DND-41 (cell line): Measurements from ENCODE around the gene QRICH1.

Experiments used
- ATAC-seq: fragments of 200-7000 bp; cut with Tn5 transposase; 3 replicates; pipeline ENCODE4 v1.9.1; 2021; ENCODE audit warnings: low read depth; ENCODE audit not compliant: insufficient read depth
- DNase-seq: peaks from one replicate; pipeline ENCODE4 v3.0.0-alpha.2; 2020
- H2AFZ ChIP-seq: 2 replicates; pipeline ENCODE4 v1.6.0; 2012; ENCODE audit warnings: low read depth, low read length
- H3K27ac ChIP-seq: 2 replicates; pipeline ENCODE4 v1.5.1; 2012; ENCODE audit warnings: low read length, inconsistent platforms
- H3K27me3 ChIP-seq: fragments of 200-600 bp; sonication (generic); 2 replicates; pipeline ENCODE4 v1.6.0; 2012; ENCODE audit warnings: low read length, mild to moderate bottlenecking, inconsistent platforms; ENCODE audit not compliant: insufficient read depth, poor library complexity
- H3K36me3 ChIP-seq: 2 replicates; pipeline ENCODE4 v1.5.1; 2012; ENCODE audit warnings: low read length, inconsistent platforms; ENCODE audit not compliant: insufficient read depth
- H3K4me1 ChIP-seq: 2 replicates; pipeline ENCODE4 v1.5.1; 2012; ENCODE audit warnings: mild to moderate bottlenecking, low read length; ENCODE audit not compliant: insufficient read depth
- H3K4me2 ChIP-seq: 2 replicates; pipeline ENCODE4 v1.6.0; 2012; ENCODE audit warnings: mild to moderate bottlenecking, moderate library complexity, low read length, inconsistent platforms; ENCODE audit not compliant: insufficient read depth
- H3K4me3 ChIP-seq, 2 experiments: fragments of 200-600 bp in 1 of 2; shearing (Covaris generic) in 1 of 2; 2 replicates each; pipeline ENCODE4 v1.5.1; 2012 to 2016; ENCODE audit warnings: inconsistent platforms in 2 of 2, low read length in 2 of 2, mild to moderate bottlenecking in 2 of 2, low read depth in 1 of 2, moderate library complexity in 1 of 2
- H3K79me2 ChIP-seq: 2 replicates; pipeline ENCODE4 v1.6.0; 2012; ENCODE audit warnings: low read length, inconsistent platforms; ENCODE audit not compliant: insufficient read depth
- H3K9ac ChIP-seq: 2 replicates; pipeline ENCODE4 v1.6.0; 2012; ENCODE audit warnings: low read depth, mild to moderate bottlenecking, inconsistent platforms, low read length, moderate library complexity
- H3K9me3 ChIP-seq: 2 replicates; pipeline ENCODE4 v1.5.1; 2012; ENCODE audit warnings: low read length, moderate library complexity, mild to moderate bottlenecking, inconsistent platforms; ENCODE audit not compliant: insufficient read depth, severe bottlenecking
- H4K20me1 ChIP-seq: 2 replicates; pipeline ENCODE4 v1.6.0; 2012; ENCODE audit warnings: low read length; ENCODE audit not compliant: insufficient read depth
- EZH2 ChIP-seq: IDR thresholded peaks from 3 replicates; pipeline ENCODE4 v1.6.1; 2012; ENCODE audit warnings: borderline replicate concordance, low read depth, mild to moderate bottlenecking, moderate library complexity, low read length, inconsistent platforms; ENCODE audit not compliant: severe bottlenecking
- TF ChIP-seq, protein P1 (sequence below): IDR thresholded peaks from 2 replicates; pipeline ENCODE4 v1.5.1; 2012; ENCODE audit warnings: borderline replicate concordance, low read length, moderate library complexity, mild to moderate bottlenecking; ENCODE audit not compliant: poor library complexity, severe bottlenecking; ENCODE audit errors: extremely low read depth

The QRICH1 gene

DNA sequence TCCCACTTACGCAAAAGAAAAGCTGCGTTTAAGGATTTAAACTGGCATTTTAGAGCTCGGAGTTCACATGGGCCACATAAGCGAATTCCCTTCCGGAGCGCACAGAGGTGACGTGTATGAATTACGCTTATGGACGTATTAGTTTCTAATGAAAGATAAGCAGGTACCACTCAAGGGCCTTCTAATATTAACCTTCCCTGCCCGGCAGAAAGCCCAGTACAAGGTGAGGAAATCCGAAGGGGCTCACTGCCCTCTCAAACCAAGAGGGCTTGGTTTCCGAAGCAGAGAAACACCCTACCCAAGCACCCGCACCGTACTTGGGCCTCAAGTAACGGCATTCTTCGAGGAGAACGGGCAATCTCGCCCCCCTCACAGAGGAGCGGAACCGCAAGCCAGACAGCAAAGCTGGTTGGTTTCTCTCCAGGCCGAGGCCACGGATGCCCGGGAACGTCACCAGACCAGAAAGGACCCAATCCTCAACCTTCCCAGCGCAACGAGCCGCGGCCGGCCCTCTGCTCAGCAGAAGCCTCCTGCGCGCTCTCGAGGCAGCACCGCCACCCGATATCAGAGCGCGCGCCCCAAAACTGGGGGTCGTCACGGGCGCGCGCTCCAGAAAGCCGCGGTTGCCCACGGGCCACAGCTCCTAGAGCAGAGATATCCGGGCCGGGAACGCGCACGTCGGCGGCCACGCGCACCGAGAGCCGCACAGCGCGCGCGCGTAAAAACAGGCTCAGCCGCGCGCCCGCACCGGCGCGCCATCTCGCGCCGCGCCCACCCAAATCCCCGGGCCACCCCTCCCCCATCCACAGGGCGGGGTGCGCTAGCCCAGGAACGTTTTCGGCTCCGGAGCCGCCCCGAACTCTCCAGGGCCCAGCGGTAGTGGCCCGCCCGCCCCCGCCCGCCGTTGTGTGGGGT is 676 bp downstream of the QRICH1 start:
- Histone ChIP-seq H3K27me3 (no peaks in the 10 kb centered on the region), H3K4me2 (peak overlapping the region; percentile 69), H3K9ac (peak overlapping the region; percentile 68), H4K20me1 (peaks cover 45% of the 10 kb centered on the region), H3K4me1 (peaks cover 43% of the 10 kb centered on the region), H3K4me3 (peak overlapping the region; percentile 48 to 71), H3K27ac (peak overlapping the region; percentile 95), H3K9me3 (no peaks in the 10 kb centered on the region), H3K79me2 (peaks cover 54% of the 10 kb centered on the region), H2AFZ (peak overlapping the region; percentile 94), H3K36me3 (peaks cover 38% of the 10 kb centered on the region)
- peak; percentile 89 for DNase-seq
- ATAC-seq, result peak; percentile 29
- TF ChIP-seq, protein P1, sequence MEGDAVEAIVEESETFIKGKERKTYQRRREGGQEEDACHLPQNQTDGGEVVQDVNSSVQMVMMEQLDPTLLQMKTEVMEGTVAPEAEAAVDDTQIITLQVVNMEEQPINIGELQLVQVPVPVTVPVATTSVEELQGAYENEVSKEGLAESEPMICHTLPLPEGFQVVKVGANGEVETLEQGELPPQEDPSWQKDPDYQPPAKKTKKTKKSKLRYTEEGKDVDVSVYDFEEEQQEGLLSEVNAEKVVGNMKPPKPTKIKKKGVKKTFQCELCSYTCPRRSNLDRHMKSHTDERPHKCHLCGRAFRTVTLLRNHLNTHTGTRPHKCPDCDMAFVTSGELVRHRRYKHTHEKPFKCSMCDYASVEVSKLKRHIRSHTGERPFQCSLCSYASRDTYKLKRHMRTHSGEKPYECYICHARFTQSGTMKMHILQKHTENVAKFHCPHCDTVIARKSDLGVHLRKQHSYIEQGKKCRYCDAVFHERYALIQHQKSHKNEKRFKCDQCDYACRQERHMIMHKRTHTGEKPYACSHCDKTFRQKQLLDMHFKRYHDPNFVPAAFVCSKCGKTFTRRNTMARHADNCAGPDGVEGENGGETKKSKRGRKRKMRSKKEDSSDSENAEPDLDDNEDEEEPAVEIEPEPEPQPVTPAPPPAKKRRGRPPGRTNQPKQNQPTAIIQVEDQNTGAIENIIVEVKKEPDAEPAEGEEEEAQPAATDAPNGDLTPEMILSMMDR, result no peak
- no peak for TF ChIP-seq EZH2

DNA sequence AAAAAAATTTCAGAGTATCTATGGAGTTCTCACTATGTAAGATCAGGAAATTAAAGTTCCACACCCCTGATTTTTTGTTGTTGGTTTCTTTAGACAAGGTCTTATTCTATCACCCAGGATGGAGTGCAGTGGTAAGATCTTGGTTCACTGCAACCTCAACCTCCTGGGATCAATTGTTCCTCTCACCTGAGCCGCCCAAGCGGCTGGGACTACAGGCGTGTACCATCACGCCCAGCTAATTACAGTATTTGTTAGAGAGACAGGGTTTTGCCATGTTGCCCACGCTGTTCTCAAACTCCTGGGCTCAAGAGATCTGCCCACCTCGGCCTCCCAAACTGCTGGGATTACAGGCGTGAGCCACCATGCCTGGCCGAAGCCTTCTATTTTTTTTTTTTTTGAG is 12.4 kb downstream of the QRICH1 start:
- Histone ChIP-seq H3K27me3 (no peaks in the 10 kb centered on the region), H3K4me3 (no peak overlapping the region), H3K27ac (no peak overlapping the region), H3K4me1 (no peaks in the 10 kb centered on the region), H3K79me2 (peaks cover 94% of the 10 kb centered on the region), H4K20me1 (peaks cover 64% of the 10 kb centered on the region), H3K36me3 (peaks cover 35% of the 10 kb centered on the region), H3K9ac (no peak overlapping the region), H3K4me2 (no peak overlapping the region), H3K9me3 (no peaks in the 10 kb centered on the region), H2AFZ (no peak overlapping the region)
- DNase-seq (no peak), ATAC-seq (no peak)
- no peak for TF ChIP-seq EZH2
- TF ChIP-seq, protein P1, result no peak

GRCh38 chr3:49079270-49079669 is 14.6 kb downstream of the QRICH1 start:
- peaks cover 52% of the 10 kb centered on the region for H3K36me3 ChIP-seq
- H3K79me2 ChIP-seq, result peaks cover 88% of the 10 kb centered on the region
- DNase-seq, result no peak

More at GRCh38 chr3:49079270-49079669, 14.6 kb downstream of the QRICH1 start:
- H3K4me2 ChIP-seq, result no peak overlapping the region
- no peak overlapping the region for H3K27ac ChIP-seq
- H3K4me3 ChIP-seq, result no peak overlapping the region
- H3K9me3 ChIP-seq, result no peaks in the 10 kb centered on the region
- H3K4me1 ChIP-seq, result no peaks in the 10 kb centered on the region
- H3K27me3 ChIP-seq, result no peaks in the 10 kb centered on the region
- H3K9ac ChIP-seq, result no peak overlapping the region
- H4K20me1 ChIP-seq, result peaks cover 59% of the 10 kb centered on the region
- no peak for TF ChIP-seq EZH2
- TF ChIP-seq, protein P1, result no peak
- no peak for ATAC-seq
- no peak overlapping the region for H2AFZ ChIP-seq
